SH-SY5Y (cell line): ENCODE results near the gene WAC.

Source experiments
- GATA2 ChIP-seq: IDR thresholded peaks from 2 replicates; pipeline ENCODE4 v1.6.1; 2011; ENCODE audit warnings: mild to moderate bottlenecking, low read depth, low read length
- GATA3 ChIP-seq: IDR thresholded peaks from 2 replicates; pipeline ENCODE4 v1.6.1; 2011; ENCODE audit warnings: low read depth, mild to moderate bottlenecking, low read length, moderate library complexity

GRCh38 chr10:28569506-28570159 is 36.7 kb downstream of the WAC start:
- TF ChIP-seq GATA3, result no peak
- TF ChIP-seq GATA2, result no peak
